Measurements from ENCODE around the gene ALDH8A1. TPM values are rescaled to one million over a fixed set of nuclear protein-coding genes. Genes with fewer than 3 reads are reported as not detected.
"Not testable (repeated sequence)": the region's sequence is repeated elsewhere in the genome, so short reads cannot be mapped to it uniquely, and the experiment has no call there.

ALDH8A1 gene
- total RNA-seq, 1 experiment from 2014 or later, result not detected

GRCh38 chr6:134910593-134910935 is 39.3 kb downstream of the ALDH8A1 start:
- DNase-seq (ENCODE audit: low spot score), result no peak

- DNase-seq (ENCODE audit: low spot score), result no peak
These were observed 40.0 kb downstream of the ALDH8A1 start for GRCh38 chr6:134909701-134910592.

GRCh38 chr6:134908906-134909516 is 40.9 kb downstream of the ALDH8A1 start:
- no peak for DNase-seq (ENCODE audit: low spot score)

GRCh38 chr6:134904731-134905130 is 45.2 kb downstream of the ALDH8A1 start:
- DNase-seq (ENCODE audit: low spot score), result not testable (repeated sequence)

GRCh38 chr6:134903448-134903847 is 46.5 kb downstream of the ALDH8A1 start:
- no peak for DNase-seq (ENCODE audit: low spot score)

GRCh38 chr6:134902936-134903335 is 47.0 kb downstream of the ALDH8A1 start:
- DNase-seq (ENCODE audit: low spot score), result no peak

- DNase-seq (ENCODE audit: low spot score), result no peak
These were observed 47.6 kb downstream of the ALDH8A1 start for GRCh38 chr6:134902074-134902861.

GRCh38 chr6:134898575-134898974 is 51.3 kb downstream of the ALDH8A1 start:
- DNase-seq (ENCODE audit: low spot score), result no peak

GRCh38 chr6:134898166-134898565 is 51.7 kb downstream of the ALDH8A1 start:
- DNase-seq (ENCODE audit: low spot score), result not testable (repeated sequence)

- no peak for DNase-seq (ENCODE audit: low spot score)
These were observed 53.0 kb downstream of the ALDH8A1 start for GRCh38 chr6:134896910-134897309.

- no peak for DNase-seq (ENCODE audit: low spot score)
These were observed 55.1 kb downstream of the ALDH8A1 start for GRCh38 chr6:134894800-134895199.

- no peak for DNase-seq (ENCODE audit: low spot score)
These were observed 57.5 kb downstream of the ALDH8A1 start for GRCh38 chr6:134892362-134892761.

GRCh38 chr6:134891633-134892032 is 58.3 kb downstream of the ALDH8A1 start:
- DNase-seq (ENCODE audit: low spot score), result no peak

- no peak for DNase-seq (ENCODE audit: low spot score)
These were observed 61.6 kb downstream of the ALDH8A1 start for GRCh38 chr6:134888316-134888715.

- no peak for DNase-seq (ENCODE audit: low spot score)
These were observed 65.1 kb downstream of the ALDH8A1 start for GRCh38 chr6:134884752-134885151.

- no peak for DNase-seq (ENCODE audit: low spot score)
These were observed 66.6 kb downstream of the ALDH8A1 start for GRCh38 chr6:134883314-134883713.

GRCh38 chr6:134882426-134883038 is 67.4 kb downstream of the ALDH8A1 start:
- DNase-seq (ENCODE audit: low spot score), result peak; percentile 85

GRCh38 chr6:134880487-134881190 is 69.3 kb downstream of the ALDH8A1 start:
- DNase-seq (ENCODE audit: low spot score), result no peak

- no peak for DNase-seq (ENCODE audit: low spot score)
These were observed 71.8 kb downstream of the ALDH8A1 start for GRCh38 chr6:134878136-134878535.

- DNase-seq (ENCODE audit: low spot score), result no peak
These were observed 74.5 kb downstream of the ALDH8A1 start for GRCh38 chr6:134875367-134875766.
